H9 (cell line): Measurements from ENCODE around the gene PPP1R12B. TPM values are rescaled to one million over a fixed set of nuclear protein-coding genes. Genes with fewer than 3 reads are reported as not detected.
"Not testable (repeated sequence)": the region's sequence is repeated elsewhere in the genome, so short reads cannot be mapped to it uniquely, and the experiment has no call there.

Source experiments
- DNase-seq: peaks from one replicate; pipeline ENCODE4 v3.0.0-alpha.2; 2017
- H2AFZ ChIP-seq: one replicate; pipeline ENCODE4 v1.6.1; 2013; ENCODE audit warnings: mild to moderate bottlenecking, low read length, control low read depth, moderate library complexity
- H2AK5ac ChIP-seq: 2 replicates; pipeline ENCODE4 v1.6.1; 2013; ENCODE audit warnings: low read length, control low read depth, mixed read lengths; ENCODE audit not compliant: insufficient read length
- H2BK120ac ChIP-seq: one replicate; pipeline ENCODE4 v1.6.1; 2013; ENCODE audit warnings: low read depth, mild to moderate bottlenecking, low read length, control low read depth, inconsistent platforms; ENCODE audit not compliant: poor library complexity, severe bottlenecking
- H2BK12ac ChIP-seq: 2 replicates; pipeline ENCODE4 v1.6.1; 2013; ENCODE audit warnings: low read length, control low read depth, mixed read lengths, low read depth; ENCODE audit not compliant: insufficient read length
- H2BK15ac ChIP-seq: 2 replicates; pipeline ENCODE4 v1.6.1; 2013; ENCODE audit warnings: low read depth, low read length, control low read depth
- H2BK20ac ChIP-seq: one replicate; pipeline ENCODE4 v1.6.1; 2013; ENCODE audit warnings: low read depth, mild to moderate bottlenecking, low read length, control low read depth, inconsistent platforms; ENCODE audit not compliant: poor library complexity, severe bottlenecking
- H2BK5ac ChIP-seq: 2 replicates; pipeline ENCODE4 v1.6.1; 2013; ENCODE audit warnings: low read length, control low read depth, mixed read lengths; ENCODE audit not compliant: insufficient read length
- H3K14ac ChIP-seq: 2 replicates; pipeline ENCODE4 v1.6.1; 2013; ENCODE audit warnings: low read length, control low read depth; ENCODE audit not compliant: insufficient read depth
- H3K18ac ChIP-seq: 2 replicates; pipeline ENCODE4 v1.6.1; 2013; ENCODE audit warnings: low read depth, mild to moderate bottlenecking, mixed read lengths, low read length, control low read depth; ENCODE audit not compliant: insufficient read length
- H3K23ac ChIP-seq: 2 replicates; pipeline ENCODE4 v1.6.1; 2013; ENCODE audit warnings: low read length, control low read depth, mixed read lengths, low read depth; ENCODE audit not compliant: insufficient read length
- H3K23me2 ChIP-seq: 2 replicates; pipeline ENCODE4 v1.6.1; 2013; ENCODE audit warnings: low read depth, mild to moderate bottlenecking, mixed read lengths, low read length, control low read depth; ENCODE audit not compliant: insufficient read length, poor library complexity, severe bottlenecking
- H3K27ac ChIP-seq: 2 replicates; pipeline ENCODE4 v1.5.1; 2013; ENCODE audit warnings: low read length, control low read depth, mixed read lengths, low read depth; ENCODE audit not compliant: insufficient read length
- H3K27me3 ChIP-seq: 2 replicates; pipeline ENCODE4 v1.6.1; 2013; ENCODE audit warnings: low read length, control low read depth, inconsistent platforms; ENCODE audit not compliant: insufficient read depth
- H3K4ac ChIP-seq: 2 replicates; pipeline ENCODE4 v1.6.1; 2013; ENCODE audit warnings: low read depth, mild to moderate bottlenecking, control low read depth, inconsistent platforms, low read length, moderate library complexity
- H3K4me1 ChIP-seq: 2 replicates; pipeline ENCODE4 v1.6.1; 2013; ENCODE audit warnings: low read length, control low read depth, inconsistent platforms; ENCODE audit not compliant: insufficient read depth
- H3K4me2 ChIP-seq: 2 replicates; pipeline ENCODE4 v1.6.1; 2013; ENCODE audit warnings: low read length, control low read depth, mixed read lengths; ENCODE audit not compliant: insufficient read length, insufficient read depth
- H3K56ac ChIP-seq: 2 replicates; pipeline ENCODE4 v1.6.1; 2013; ENCODE audit warnings: low read depth, mild to moderate bottlenecking, mixed read lengths, low read length, control low read depth; ENCODE audit not compliant: insufficient read length
- H3K79me1 ChIP-seq: 2 replicates; pipeline ENCODE4 v1.6.1; 2013; ENCODE audit warnings: low read depth, mild to moderate bottlenecking, moderate library complexity, low read length, control low read depth, inconsistent platforms; ENCODE audit not compliant: insufficient read depth, poor library complexity, severe bottlenecking
- H3K79me2 ChIP-seq: 2 replicates; pipeline ENCODE4 v1.6.1; 2013; ENCODE audit warnings: low read length, control low read depth, inconsistent platforms; ENCODE audit not compliant: insufficient read depth
- H3K9ac ChIP-seq: 2 replicates; pipeline ENCODE4 v1.6.1; 2013; ENCODE audit warnings: low read length, control low read depth, mixed read lengths; ENCODE audit not compliant: insufficient read length; ENCODE audit errors: extremely low read depth
- H3K9me3 ChIP-seq: one replicate; pipeline ENCODE4 v1.6.1; 2013; ENCODE audit warnings: low read depth, low read length, inconsistent platforms; ENCODE audit not compliant: control insufficient read depth
- H3T11ph ChIP-seq: one replicate; pipeline ENCODE4 v1.6.1; 2013; ENCODE audit warnings: mild to moderate bottlenecking, low read length, control low read depth, inconsistent platforms
- H4K20me1 ChIP-seq: one replicate; pipeline ENCODE4 v1.6.1; 2013; ENCODE audit not compliant: control insufficient read depth, insufficient read length, insufficient read depth
- H4K5ac ChIP-seq: 2 replicates; pipeline ENCODE4 v1.6.1; 2013; ENCODE audit warnings: low read depth, mild to moderate bottlenecking, mixed read lengths, low read length, control low read depth; ENCODE audit not compliant: insufficient read length
- H4K8ac ChIP-seq: replicated peaks from 2 replicates; pipeline ENCODE4 v1.6.1; 2013; ENCODE audit warnings: low read length, control low read depth, mixed read lengths, low read depth; ENCODE audit not compliant: insufficient read length
- H4K91ac ChIP-seq: 2 replicates; pipeline ENCODE4 v1.6.1; 2013; ENCODE audit warnings: low read depth, mild to moderate bottlenecking, moderate library complexity, mixed read lengths, low read length, control low read depth; ENCODE audit not compliant: insufficient read length
- H3K27ac Mint-ChIP-seq, 3 experiments: 2 replicates in 2 of 3; 3 replicates in 1 of 3; pipeline ENCODE4 v1.8.0; 2020 to 2021; ENCODE audit warnings: mixed read lengths in 3 of 3, mild to moderate bottlenecking in 1 of 3, moderate library complexity in 1 of 3
- H3K27me3 Mint-ChIP-seq: 2 replicates; pipeline ENCODE4 v1.8.0; 2021; ENCODE audit warnings: low read depth, mild to moderate bottlenecking, moderate library complexity, mixed read lengths
- H3K36me3 Mint-ChIP-seq, 3 experiments: 2 replicates in 2 of 3; 3 replicates in 1 of 3; pipeline ENCODE4 v1.8.0; 2020 to 2021; ENCODE audit warnings: low read depth in 3 of 3, mixed read lengths in 3 of 3; ENCODE audit not compliant: insufficient read depth in 1 of 3
- H3K4me1 Mint-ChIP-seq, 2 experiments: 2 replicates each; pipeline ENCODE4 v1.8.0; 2020; ENCODE audit warnings: mixed read lengths in 2 of 2
- H3K4me3 Mint-ChIP-seq, 2 experiments: 2 replicates in 1 of 2; 3 replicates in 1 of 2; pipeline ENCODE4 v1.8.0; 2020 to 2021; ENCODE audit warnings: mild to moderate bottlenecking in 2 of 2, mixed read lengths in 2 of 2, moderate library complexity in 1 of 2
- H3K9me3 Mint-ChIP-seq, 2 experiments: 2 replicates in 1 of 2; 3 replicates in 1 of 2; pipeline ENCODE4 v1.8.0; 2020; ENCODE audit warnings: mild to moderate bottlenecking in 2 of 2, mixed read lengths in 2 of 2, moderate library complexity in 1 of 2
- total RNA-seq: library from RNA; stranded (reverse); gene quantifications from 2 replicates; pipeline ENCODE4 v1.2.1, GENCODE V29; 2021

Gene PPP1R12B
- total RNA-seq, 1 experiment from 2014 or later = 12.9 TPM

DNA sequence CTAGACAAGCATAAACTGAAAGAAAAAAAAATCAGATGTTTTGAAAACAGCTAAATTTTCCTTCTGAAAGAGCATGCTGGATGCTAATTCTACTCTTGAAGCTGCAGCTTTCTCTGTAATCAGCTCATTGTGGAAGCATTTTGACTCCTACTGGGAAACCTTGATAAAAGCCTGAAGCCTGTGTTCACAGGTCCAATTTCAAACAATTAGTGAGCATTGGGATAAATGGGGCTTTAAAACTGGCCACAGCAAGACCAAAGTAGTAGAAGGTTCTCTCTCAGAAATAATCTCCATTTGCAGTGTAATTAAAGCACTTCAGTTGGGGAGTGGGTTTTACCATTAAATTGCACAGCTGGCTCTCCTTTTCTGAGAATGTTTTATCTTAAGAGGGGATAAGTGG lies 110.2 kb downstream of the PPP1R12B start:
- H3K4me1 Mint-ChIP-seq = peaks cover 34 to 38% of the 10 kb centered on the region in 2 experiments
- not testable (repeated sequence) for H4K5ac ChIP-seq, H3K27ac ChIP-seq

GRCh38 chr1:202459470-202460142 lies 111.1 kb downstream of the PPP1R12B start:
- not testable (repeated sequence) for H3K4me3 Mint-ChIP-seq, H3K9me3 Mint-ChIP-seq, H3K23ac ChIP-seq, DNase-seq, H3K9ac ChIP-seq, H3K79me2 ChIP-seq, H3K56ac ChIP-seq, H3K27ac ChIP-seq, H2BK12ac ChIP-seq, H4K91ac ChIP-seq, H3K27me3 Mint-ChIP-seq, H3K4me2 ChIP-seq, H2BK120ac ChIP-seq, H3K27me3 ChIP-seq, H3K9me3 ChIP-seq, H2BK20ac ChIP-seq, H2AFZ ChIP-seq, H2AK5ac ChIP-seq, H4K20me1 ChIP-seq, H2BK15ac ChIP-seq, H3K4ac ChIP-seq, H3K79me1 ChIP-seq, H3K23me2 ChIP-seq, H3K27ac Mint-ChIP-seq, H4K5ac ChIP-seq, H4K8ac ChIP-seq, H3K4me1 ChIP-seq, H2BK5ac ChIP-seq, H3K18ac ChIP-seq, H3T11ph ChIP-seq, H3K14ac ChIP-seq, H3K36me3 Mint-ChIP-seq
- H3K4me1 Mint-ChIP-seq = peaks cover 34 to 38% of the 10 kb centered on the region in 2 experiments

More for the DNA sequence above, 110.2 kb downstream of the PPP1R12B start:
- not testable (repeated sequence) for H3K23me2 ChIP-seq, H3K4me1 ChIP-seq, H4K91ac ChIP-seq, H3K9me3 Mint-ChIP-seq, H2BK20ac ChIP-seq, H3K36me3 Mint-ChIP-seq, H2BK15ac ChIP-seq, H3K27me3 Mint-ChIP-seq, H3K14ac ChIP-seq, H3K9ac ChIP-seq, H3K27ac Mint-ChIP-seq, H3K79me1 ChIP-seq, H3K4me2 ChIP-seq, H3K23ac ChIP-seq, H3K18ac ChIP-seq, H3K9me3 ChIP-seq, H4K8ac ChIP-seq, H3K4ac ChIP-seq, H2AFZ ChIP-seq, H3K56ac ChIP-seq, H3T11ph ChIP-seq, H3K79me2 ChIP-seq, DNase-seq, H2BK120ac ChIP-seq, H2BK5ac ChIP-seq, H2BK12ac ChIP-seq, H4K20me1 ChIP-seq, H3K4me3 Mint-ChIP-seq, H3K27me3 ChIP-seq, H2AK5ac ChIP-seq
